NCI-H2107 (cell line): ENCODE results near the gene AQP9.
"Not testable (repeated sequence)": the region's sequence is repeated elsewhere in the genome, so short reads cannot be mapped to it uniquely, and the experiment has no call there.

Source experiments
- DNase-seq: peaks from one replicate; lab custom pipeline; 2025; lab: John Stamatoyannopoulos, UW

The AQP9 gene

GRCh38 chr15:58138106-58138505 lies at the start of gene AQP9:
Gene AQP9, plus strand, starts transcription at chr15:58138381. Its CDS starts 185 bp downstream, at chr15:58138566.
- no peak for DNase-seq

GRCh38 chr15:58095415-58095814 lies 42.8 kb upstream of the AQP9 start:
- no peak for DNase-seq

DNA sequence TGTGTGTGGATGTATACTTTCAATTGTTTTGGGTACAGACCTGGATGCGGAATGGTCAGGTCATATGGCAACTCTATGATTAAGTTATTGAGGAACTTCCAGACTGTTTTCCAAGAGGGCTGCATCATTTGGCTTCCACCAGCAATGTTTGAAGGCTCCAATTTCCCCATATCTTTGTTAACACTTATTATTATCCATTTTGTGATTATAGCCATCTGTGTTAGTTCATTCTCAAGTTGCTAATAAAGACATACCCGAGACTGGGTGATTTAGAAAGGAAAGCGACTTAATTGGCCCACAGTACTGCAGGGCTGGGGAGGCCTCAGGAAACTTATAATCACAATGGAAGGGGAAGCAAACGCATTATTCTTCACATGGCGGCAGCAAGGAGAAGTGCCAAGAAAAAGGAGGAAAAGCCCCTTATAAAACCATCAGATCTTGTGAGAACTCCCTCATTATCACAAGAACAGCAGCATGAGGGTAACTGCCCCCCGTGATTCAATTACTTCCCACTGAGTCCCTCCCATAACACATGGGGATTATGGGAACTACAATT lies 41.6 kb upstream of the AQP9 start:
- DNase-seq, result no peak

DNA sequence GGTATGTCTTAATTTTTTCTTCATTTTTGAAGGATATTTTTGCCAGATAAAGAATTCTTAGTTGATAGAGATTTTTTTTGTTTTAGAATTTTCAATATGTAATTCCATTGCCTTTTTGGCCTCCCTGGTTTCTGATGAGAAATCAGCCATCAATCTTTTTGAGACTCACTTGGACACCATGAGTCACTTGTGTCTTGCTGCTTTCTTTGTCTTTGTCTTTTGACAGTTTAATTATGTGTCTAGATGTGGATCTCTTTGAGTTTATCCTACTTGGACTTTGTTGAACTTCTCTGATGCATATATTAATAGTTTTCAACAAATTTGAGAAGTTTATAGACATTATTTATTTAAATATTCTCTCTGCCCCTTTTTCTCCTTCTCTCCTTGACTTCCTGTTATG lies 34.7 kb upstream of the AQP9 start:
- DNase-seq, result no peak

GRCh38 chr15:58108117-58108516 lies 30.1 kb upstream of the AQP9 start:
- DNase-seq, result no peak

- DNase-seq, result no peak
Observed at GRCh38 chr15:58109419-58109818, 28.8 kb upstream of the AQP9 start.

DNA sequence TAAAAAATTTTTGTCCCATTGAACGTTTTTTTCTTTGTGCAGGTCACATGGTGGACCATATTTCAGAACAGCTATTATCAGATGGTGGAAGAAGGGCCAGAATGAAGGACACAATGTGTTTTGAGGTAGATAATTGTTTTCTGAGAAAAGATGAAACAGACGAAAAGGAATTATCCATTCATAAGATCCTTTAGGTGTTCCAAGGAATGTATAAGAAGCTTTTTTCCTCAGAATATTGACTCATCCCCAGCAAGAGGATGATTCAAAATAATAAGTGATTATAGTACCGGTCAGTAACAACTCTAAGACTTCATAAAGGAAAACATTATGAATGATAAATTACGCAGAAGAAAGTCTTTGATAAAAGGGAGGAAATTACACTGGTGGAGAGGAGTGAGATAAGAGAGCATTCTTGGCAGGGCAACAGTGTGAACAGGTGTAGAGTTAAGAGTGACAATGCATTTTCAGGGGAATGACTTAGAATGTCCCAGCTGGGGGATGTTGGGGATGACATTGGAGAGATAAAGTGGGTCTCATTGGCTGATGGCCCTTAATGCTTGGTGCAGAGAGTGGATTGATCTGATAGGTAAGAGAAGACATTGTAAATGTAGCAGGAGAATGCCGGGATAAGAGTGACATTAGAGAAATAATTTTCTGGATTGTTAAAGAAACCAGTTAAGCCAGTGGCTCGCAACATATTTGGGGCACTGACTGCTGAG lies 27.0 kb upstream of the AQP9 start:
- DNase-seq, result no peak

DNA sequence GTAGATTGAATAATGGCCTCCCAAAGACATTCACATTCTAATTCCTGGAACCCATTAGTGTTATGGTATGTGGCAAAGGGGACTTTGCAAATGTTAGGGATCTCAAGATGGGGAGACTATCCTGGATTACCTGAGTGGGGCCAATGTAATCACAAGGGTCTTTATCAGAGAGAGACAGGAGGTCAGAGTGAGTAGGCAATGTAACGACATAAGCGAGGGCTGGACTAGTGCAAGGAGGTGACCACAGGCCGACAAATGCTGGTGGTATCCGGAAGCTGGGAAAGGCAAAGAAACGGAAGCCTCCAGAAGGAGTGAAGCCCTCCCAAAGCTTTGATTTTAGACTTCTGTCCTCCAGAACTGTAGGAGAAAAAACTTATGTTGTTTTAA lies 26.5 kb upstream of the AQP9 start:
- DNase-seq, result no peak

DNA sequence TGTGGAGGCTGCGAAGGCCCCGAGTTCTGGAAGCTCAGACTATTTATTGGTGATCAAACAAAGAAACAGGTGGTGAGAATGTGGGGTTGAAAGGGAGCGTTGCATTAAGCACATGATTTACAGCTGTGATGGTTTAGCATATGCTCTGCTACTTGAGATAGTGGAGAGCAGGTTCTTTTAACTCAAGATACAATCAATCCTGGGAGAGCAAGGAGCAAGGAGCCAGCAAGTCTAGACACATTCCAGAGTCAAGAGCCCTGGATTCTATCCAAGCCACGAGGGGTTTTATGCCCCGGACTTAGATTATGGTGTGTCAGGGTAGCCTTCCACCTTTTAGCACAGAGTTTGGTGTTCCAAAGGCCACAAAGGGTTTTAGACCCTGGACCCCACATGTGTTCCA lies 24.8 kb upstream of the AQP9 start:
- not testable (repeated sequence) for DNase-seq

- no peak for DNase-seq
Observed at GRCh38 chr15:58114388-58114787, 23.8 kb upstream of the AQP9 start.

- DNase-seq, result no peak
Observed at GRCh38 chr15:58114812-58115211, 23.4 kb upstream of the AQP9 start.

DNA sequence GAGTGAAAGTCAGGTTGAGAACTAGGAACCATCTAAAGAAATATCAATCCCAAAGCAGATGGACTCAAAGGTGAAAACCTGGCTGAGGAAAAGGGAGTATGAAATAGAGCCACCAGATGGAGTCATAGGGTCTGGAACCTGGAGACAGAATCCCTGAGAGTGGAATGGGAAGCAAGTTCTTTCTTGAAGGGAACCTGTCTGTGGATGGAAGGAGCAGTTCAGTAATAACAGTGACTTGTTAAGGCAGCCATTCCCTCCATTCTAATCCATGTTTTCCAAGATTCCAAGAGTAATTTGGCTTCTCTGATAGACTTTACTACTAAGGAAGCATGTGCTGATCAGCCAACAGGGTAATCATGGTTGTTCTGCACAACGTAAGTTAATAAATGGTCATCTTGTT lies 22.5 kb upstream of the AQP9 start:
- no peak for DNase-seq

- DNase-seq, result no peak
Observed at GRCh38 chr15:58117619-58118018, 20.6 kb upstream of the AQP9 start.

DNA sequence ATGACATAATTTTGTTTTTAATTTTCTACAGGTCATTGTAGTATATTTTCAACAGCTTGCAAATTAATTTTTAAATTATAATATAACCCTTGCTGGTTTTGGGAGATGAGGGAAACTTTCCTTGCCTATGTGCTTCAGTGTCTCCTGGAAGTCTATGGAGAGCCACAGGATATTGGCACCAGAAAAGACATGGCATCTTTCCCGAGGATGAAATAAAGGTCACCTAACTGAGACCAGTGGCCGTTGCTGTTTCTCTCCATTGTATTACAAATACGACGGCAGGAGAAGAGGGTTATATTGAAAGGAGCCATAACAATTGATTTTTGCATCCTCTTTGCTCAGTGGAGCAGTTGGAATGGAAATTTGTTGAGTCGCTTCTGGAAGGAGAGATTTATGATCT lies 19.9 kb upstream of the AQP9 start:
- no peak for DNase-seq

DNA sequence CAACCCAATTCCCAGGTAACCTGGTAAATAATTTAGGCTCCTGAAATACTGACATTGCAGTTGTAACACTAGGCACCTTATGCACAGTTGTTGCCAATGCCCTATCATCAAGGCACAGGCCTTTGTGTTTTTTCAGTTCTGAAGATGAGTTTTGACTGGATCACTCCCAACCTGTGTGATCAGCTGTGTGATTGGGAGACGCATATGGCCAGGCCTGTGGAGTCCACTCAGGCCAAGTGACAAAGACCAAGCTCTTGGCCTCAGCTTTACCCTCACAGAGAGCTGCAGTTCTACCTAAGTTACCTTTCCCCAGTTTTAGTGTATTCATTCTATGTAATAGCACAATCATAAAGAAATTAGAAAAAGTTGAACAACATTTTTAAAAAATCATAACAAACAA lies 19.2 kb upstream of the AQP9 start:
- DNase-seq, result no peak

DNA sequence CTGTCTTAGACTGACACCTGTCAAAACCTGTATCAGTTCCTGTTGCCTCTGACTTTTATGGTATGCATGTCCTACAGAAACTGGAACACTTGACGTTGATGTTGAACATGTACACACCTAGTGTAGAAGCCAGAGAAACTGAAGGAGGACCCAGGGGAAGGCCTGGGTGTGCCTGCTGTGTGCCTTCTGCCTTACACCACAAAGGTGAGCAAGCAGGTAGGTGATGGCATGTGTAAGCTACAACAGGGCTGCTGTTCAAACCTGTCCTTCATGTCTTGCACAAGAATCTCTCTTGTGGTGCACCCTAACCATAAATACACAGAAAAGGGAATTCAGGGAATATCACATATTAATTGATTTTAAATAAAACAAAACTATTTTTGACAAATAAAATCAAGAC lies 13.6 kb upstream of the AQP9 start:
- no peak for DNase-seq

DNA sequence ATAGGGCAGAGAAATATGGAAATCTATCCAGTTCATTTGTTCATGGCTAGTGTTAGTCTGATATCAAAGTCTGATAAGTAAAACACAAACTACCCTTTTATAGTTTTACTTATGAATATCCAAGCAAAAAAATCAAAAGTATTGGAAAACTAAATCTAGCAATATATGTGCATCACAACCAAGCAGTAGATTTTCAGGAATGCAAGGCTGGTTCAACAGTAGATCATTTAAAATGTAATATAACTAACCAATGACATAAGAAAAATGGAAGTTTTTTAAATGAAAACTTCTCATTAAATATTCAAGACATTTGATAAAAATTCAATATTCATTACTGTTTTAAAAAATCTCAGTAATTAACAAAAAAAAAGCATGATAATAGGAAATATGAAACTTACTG lies 12.8 kb upstream of the AQP9 start:
- no peak for DNase-seq

DNA sequence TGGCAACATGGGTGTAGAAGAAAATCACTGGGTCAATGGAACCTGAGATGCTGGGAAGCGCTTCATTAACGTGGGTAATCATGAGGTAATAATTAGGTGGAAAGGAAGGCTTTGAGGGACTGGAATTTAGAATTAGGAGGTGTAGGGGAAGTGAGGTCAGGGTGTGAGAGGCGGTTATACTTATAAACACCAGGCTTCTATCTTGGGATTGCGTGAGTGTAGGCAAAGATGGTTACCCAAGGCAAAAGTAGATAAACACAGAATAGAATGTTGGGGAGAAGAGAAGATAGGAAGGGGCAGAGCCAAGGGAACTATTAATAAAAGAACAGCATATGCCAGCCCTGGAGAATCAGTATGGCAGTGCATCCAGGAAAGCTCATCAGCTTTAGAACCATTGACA lies 3.3 kb upstream of the AQP9 start:
- DNase-seq, result no peak

DNA sequence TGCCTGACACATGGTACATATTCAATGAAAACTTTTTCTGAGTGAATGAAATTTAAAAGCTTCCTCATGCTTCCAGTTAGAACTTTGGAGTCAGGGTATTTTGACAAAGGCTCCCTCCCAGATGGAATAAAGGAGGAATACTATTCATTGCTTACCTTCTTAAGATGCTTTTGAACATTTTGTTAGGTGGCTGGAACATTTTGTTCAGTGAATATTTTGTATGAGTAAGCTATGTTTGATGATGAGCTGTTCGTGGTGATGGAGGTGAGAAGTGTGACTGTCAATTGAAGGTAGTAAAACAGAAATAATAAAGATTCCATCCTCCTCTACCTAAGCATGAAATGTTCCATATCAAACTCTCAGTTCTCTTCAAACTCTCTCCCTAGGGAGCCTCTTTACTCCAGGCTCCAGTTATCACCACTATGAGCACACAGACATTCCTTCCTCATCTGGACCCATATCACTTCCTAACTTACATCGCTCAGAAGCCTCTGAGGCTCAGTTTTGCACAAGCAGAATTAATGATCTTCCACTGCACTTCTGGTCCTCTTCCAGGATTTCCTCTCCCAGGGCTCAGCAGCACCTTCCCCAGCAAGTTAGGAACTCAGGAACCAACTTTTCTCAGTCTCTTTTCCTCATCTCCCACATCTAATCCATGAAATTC lies 2.5 kb upstream of the AQP9 start:
- DNase-seq, result no peak

- no peak for DNase-seq
Observed at GRCh38 chr15:58136731-58137130, 1.4 kb upstream of the AQP9 start.

DNA sequence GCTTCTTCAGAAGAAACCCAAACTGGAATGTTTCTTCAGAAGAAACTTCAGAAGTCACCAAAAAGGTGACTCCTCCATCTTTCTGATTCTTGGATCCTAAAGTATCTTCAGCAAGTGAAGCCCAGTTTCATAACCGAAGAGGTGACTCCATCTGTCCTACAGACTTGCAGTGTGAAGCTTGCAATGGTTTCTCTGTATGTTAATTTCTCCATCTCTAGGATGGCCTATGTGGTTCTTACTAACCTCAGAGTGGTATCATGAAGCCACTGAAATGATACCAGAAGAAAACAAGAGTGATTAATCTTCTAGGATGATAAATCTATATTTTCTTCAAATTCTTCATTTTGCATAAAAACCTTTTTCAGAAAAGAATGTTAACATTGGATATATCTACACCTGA lies 495 bp upstream of the AQP9 start:
- DNase-seq, result no peak

DNA sequence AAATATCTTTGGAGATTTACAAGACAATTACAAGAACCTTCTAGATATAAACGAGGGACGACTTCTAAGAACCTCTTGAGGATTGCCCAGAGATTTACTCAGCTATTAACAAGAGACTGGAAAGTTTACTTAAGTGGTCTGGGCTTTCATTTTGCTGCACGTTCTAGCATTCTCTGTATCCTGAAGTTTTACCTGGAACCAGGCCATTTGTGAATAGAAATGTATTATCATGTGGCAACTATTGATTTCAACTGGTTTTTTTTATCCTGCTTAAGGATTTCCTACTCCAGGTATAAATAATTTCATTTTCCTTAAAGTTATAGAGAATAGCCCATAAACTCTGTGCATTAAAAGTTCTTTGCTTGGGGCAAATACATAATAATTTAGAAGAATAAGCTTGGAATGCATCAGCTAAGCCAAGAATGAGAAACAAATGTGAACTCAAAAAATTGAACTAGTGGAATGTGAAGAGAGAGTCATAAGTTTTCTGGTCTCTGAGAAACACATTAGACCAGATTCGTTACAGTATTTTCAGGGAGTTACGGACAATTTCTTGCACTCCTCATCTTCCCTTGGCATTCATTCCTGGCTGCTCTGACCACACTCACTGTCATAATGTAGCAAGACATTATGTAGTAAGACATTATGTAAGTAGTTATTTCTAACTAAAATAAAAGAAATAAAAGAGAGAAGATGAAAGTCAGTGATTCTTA lies 1.3 kb downstream of the AQP9 start:
- DNase-seq, result no peak

- DNase-seq, result no peak
Observed at GRCh38 chr15:58139989-58140522, 1.9 kb downstream of the AQP9 start.
